Measurements from ENCODE around the gene COA3.

Gene COA3, protein sequence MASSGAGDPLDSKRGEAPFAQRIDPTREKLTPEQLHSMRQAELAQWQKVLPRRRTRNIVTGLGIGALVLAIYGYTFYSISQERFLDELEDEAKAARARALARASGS

DNA sequence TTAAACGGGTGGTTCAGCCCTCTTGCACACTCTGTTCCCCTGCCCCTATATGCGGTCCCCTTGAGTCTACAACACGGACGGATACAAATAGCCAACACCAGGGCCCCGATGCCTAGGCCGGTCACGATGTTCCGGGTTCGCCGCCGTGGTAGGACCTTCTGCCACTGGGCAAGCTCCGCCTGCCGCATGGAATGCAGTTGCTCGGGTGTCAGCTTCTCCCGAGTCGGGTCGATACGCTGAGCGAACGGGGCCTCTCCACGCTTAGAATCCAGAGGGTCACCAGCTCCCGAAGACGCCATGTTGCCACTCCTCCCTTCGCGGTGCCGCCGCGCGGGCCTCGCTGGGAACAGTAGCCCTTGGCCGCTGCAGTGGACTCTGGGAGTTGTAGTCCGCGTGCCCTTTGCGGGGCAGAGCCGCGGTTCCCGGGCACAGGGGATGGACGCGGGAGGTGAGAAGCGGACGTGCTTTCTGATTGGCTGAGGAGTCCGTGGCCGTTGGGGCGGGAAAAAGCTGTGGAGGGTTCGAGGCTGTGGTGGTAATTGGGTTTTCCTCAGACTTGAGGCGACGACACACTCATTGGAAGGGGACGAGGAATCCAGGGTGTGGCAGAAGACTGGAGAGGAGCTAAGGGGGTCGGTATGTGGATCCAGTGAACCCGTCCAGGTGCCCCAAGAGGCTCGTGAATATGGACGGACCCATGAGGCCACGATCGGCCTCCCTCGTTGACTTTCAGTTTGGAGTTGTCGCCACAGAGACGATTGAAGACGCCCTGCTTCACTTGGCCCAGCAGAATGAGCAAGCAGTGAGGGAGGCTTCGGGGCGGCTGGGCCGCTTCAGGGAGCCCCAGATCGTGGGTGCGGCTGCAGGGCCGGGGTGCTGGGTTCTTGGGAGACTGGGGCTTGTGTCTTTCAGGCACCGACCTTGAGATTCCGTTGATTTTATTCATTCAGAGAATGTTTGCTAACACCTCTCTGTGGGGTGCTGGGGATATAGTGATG is at the start of gene COA3, which contains the start of gene CNTD1:
Gene COA3 (minus strand): TSS at position 322 of the 998 bp plus-strand sequence. CDS start 23 bp downstream, at position 299.
Gene CNTD1 (plus strand): TSS at position 479 of the 998 bp plus-strand sequence. CDS start 207 bp downstream, at position 686.
- DNase-seq: peak; percentile 69

DNA sequence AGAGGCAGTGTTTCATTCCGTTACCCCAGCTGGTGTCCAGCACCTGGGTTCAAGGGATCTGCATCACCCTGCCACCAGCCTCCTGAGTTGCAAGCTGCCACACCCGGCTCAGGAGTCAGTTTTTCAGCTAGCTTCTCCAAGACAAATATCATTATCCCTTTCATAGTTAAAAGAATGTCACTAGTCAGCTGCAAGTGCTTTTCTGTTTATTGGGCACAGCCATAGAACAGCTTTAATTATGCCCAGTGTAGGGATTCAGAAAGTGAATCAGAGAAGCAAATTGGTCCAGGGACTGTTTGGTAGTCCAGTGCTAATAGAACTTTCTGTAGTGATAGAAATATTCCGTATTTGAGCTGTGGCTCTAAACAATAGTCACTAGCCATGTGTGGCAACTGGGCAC is 49.6 kb upstream of the COA3 start:
- DNase-seq: no peak

DNA sequence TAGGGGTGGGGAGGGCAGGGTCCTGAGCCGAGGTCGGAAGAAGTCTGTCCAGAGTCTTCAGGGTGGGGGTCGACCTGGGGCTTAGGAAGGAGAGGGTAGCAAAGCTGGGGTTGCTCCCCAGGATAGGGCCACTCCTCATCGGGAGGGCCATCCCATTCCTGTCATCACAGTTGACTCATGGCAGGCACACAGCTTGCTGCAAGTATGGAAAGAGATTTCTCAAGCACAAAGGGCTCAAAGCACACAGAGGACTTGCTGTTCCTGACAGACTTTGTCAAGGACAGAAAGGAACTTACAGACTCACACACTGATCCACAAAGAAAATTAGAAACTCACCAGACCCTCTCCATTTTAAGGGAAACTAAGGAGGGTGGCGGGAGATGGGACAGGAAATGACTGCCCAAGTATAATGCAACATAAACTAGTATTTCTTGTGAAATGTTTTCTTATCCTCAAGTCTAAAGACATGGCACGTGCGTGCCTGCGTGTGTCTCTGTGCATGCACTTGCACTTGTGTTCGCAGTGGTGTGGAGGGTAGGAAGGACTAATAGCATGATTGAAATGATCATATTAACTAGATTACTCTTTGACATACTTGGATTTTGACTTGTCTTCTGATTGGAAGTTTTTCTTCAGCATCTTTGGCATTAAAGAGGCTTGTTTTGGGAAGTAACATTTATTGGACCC is 48.2 kb upstream of the COA3 start:
- no peak for DNase-seq

DNA sequence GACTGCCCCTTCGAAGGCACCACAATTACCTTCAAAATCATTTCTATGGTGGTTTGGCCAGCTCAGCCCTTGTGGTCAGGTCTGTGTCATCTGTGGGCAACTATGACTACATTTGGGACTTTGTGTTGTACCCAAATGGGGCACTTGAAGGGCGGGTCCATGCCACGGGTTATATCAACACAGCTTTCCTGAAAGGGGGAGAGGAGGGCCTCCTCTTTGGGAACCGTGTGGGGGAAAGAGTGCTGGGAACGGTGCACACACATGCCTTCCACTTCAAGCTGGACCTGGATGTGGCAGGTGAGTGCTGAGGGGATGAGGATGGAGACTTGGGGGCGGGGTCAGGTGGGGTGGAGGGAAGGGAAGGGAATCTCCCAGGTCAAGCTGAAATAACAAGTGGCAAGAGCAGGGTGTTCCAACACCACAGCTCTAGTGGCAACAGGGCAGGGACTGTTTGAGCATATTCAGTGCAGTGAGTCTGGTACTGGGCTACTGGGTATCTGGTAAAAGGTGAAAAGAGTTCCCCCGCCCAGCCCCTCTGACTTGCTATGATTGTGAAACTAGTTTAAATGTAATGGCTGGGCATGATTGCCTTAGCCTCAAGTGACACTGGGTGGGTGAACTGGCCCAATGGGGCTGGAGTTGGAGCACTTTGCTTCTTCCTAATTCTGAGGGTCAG is 47.6 kb upstream of the COA3 start:
- DNase-seq: no peak

DNA sequence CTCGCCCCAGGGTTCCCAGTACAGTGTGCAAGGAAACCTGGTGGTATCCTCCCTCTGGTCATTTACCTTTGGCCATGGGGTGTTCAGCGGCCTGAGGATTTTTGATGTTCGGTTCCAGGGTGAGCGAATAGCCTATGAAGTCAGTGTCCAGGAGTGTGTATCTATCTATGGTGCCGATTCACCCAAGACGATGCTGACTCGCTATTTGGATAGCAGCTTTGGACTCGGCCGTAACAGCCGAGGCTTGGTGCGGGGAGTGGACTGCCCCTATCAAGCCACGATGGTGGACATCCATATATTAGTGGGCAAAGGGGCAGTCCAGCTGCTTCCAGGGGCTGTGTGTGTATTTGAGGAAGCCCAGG is 47.0 kb upstream of the COA3 start:
- no peak for DNase-seq

DNA sequence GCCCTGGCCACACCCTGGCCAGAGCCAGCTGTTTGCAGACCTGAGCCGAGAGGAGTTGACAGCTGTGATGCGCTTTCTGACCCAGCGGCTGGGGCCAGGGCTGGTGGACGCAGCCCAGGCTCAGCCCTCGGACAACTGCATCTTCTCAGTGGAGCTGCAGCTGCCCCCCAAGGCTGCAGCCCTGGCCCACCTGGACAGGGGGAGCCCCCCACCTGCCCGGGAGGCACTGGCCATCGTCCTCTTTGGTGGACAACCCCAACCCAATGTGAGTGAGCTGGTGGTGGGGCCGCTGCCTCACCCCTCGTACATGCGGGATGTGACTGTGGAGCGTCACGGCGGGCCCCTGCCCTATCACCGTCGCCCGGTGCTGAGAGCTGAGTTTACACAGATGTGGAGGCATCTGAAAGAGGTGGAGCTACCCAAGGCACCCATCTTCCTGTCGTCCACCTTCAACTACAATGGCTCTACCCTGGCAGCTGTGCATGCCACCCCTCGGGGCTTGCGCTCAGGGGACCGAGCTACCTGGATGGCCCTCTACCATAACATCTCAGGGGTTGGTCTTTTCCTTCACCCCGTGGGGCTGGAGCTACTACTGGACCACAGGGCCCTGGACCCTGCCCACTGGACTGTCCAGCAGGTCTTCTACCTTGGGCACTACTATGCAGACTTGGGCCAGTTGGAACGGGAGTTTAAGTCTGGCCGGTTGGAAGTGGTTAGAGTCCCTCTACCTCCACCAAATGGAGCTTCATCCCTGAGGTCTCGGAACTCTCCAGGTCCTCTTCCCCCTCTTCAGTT is 46.5 kb upstream of the COA3 start:
- no peak for DNase-seq

DNA sequence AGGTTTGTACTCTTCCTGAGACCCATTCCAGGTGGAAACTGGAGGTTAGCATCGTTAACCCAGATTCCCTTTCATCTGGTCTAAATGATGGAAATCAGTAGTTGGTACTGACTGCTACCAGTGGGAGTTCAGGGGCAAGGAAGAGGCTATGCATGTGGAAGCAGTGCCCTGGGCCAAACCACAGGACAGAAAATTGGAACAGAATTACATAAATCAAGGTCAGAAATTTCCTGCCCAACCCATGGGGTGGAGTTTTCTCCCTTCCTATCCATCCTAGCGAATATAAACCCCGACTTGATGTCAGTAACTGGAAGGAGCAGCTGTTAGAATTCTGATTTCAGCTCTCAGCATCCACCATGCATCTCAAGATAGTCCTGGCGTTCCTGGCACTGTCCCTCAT is 45.8 kb upstream of the COA3 start, which contains the start of gene AOC2:
Gene AOC2 (plus strand): TSS at position 310 of the 400 bp plus-strand sequence. CDS start 47 bp downstream, at position 357.
- DNase-seq: no peak

DNA sequence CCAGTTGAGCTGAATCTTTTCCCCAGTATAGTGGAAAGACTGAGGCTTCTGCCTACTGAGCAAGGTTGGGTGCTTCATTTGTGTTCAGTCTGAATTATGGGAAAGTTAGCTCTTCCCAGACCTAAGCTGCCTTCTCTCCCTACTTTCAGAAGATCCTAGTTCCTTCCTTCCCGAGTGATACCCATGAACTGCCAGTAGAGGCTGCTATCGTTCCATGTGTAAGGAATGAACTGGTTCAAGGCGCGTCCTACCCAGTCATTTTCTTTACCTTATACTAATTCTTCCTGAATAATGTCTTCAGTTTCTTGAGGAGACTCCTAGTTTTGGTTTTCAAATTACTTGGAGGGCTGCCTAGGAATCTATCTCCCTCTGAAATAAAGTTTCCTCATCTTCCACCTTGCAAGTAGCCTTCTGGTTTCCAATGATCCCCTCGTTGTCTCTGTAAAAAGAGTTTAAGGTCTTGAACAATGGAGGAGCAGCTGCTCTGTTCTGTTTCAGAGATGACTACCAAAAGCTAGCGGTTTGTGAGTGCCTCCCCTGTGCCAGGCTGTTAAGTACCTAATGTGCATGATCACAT is 44.9 kb upstream of the COA3 start:
- DNase-seq: no peak

DNA sequence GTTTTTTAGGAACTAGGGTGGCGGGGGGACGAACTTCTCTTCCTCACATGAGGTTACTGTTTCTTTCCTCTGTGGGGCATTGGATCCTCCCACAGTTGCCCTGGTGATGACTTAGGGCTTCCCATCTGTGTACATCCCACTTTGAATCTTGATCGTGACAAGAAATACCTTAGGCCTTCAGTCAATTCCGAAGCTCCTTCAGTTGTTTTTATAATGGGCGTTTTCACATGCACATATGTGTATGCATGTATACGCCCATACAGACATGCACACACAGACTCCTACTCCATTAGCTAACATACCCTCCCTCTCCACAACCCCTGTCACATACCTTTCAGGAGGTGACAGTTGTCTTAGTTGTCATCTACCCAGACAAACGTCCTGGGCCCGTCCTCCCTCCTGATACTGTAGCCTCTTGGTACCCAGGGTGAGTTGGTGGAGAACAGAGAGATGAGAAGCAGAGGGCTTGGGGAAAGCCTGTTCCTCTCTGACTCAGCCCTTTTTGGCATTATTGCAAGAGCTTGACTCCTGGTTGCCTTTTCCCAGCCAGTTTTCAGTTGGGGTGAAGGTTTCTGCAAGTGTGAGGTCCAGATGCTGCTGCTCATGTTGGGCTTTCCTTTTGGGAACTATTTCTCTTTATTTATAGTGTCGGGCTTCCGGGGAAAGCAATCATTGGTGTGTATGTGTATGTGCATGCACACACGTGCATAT is 43.6 kb upstream of the COA3 start:
- no peak for DNase-seq

DNA sequence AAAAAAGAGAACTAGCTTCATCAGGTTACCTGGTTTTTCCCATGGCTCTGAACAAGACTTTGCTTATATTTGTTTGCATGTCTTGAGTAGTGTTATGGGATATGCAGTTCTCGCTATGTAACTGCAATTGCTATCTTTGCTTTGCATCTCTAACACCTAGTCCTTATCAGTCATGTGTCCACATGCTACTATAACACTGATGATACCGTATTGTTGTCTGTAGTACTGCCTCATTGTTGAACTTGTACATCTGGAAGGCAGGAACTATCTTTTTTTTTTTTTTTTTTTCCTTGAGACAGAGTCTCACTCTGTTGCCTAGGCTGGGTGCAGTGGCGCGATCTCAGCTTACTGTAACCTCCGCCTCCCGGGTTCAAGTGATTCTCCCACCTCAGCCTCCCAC is 37.2 kb upstream of the COA3 start:
- DNase-seq: no peak

DNA sequence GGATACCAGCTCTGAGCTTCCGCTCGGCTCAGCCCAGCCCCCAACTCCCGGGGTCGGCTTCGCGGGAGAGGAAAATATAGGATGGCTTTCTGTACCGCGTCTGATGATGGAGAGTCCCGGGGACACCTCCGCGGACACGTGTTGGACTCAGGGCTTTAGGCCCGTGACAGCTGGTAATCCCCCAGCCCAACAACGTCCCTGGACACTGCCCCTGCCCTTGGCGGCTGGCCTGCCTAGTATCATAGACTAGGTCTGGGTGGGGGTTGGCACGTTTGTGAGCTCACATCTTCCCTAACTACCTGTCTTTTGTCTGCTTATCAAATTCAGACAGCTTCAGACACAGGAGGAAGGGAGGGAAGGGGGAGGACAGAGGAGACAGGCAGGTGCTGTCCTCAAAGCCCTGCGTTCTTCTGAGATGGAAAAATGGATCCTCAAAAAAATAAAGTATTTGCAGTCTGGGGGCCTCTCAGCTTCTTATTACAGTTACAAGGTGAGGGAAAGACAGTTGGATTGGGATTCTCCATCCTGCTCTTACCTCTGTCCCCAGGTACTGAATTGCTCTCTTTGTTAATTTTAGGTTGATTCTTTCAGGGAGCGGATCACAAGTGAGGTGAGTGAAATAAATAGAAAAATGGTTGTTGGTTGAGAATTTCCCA is 35.4 kb upstream of the COA3 start:
- no peak for DNase-seq

DNA sequence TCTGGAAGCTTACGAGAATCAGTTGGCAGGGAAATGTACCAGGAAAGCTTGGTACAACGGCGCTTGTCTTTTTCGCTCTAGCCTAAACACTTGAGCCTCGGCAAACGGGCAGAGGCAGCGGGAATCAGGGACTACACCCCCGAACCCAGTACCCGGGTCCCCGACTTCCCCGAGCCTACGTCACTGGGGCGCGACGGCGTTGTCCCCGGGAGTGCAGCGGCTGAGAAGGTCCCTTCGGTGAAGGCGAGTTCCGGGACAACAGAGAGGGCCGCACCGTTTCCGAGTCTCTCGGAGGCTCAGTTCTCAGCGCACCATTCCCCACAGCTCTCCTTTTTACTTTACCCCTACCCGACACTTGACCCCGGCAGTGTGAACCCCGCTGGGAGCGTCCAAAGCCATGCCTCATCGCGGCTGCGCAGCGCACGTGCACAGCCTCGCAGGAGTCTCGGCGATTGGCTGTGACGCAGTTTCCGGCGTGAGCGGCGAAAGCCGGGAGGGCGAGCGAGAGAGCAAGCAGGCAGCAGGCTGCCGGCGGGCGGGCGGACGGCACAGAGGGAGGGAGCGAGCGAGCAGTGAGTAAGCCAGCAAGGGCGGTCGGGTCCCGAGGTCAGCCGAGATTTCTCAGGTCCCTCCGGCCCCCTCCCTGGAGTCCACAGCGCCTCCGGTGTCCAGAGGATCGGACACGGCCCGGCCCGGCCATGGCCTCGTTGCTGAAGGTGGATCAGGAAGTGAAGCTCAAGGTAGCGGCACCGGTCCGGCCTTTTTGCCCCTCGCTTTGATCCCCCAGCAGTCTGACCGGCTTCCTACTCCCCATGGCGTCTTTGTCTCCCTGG is 34.6 kb upstream of the COA3 start, which contains the start of gene PSME3:
Gene PSME3 (plus strand): TSS at position 464 of the 833 bp plus-strand sequence. CDS start 235 bp downstream, at position 699.
- DNase-seq: peak; percentile 94

DNA sequence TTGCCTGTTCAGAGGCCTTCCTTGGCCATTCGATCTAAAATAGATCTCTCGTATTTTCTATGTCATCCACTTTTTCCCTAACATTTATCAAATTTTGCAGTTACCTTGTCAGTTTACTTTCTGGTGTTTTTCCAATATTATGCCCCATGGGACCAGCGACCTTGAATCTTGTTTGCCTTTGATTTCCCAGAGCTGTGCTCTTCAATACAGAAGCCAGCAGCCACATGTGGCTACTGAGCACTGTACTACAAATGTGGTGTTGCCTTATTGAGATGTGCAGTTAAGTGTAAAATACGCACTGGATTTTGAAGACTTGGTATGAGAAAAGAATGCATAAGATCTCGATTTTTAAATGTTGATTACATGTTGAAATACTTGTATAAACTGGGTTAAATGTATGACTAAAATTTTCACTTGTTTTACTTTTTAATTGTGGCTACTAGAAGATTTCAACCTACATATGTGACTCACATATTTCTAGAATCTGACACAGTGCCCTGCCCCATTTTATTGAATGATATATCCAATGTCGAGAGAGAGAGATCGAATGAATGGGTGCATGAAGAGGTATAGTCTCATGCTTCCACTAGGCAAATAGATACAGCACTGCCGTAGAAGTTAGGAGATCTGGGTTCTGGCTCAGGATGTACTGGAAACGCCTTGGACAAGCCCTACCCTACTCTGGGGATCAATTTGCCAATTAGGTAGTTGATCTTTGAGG is 33.9 kb upstream of the COA3 start:
- peak; percentile 69 for DNase-seq

DNA sequence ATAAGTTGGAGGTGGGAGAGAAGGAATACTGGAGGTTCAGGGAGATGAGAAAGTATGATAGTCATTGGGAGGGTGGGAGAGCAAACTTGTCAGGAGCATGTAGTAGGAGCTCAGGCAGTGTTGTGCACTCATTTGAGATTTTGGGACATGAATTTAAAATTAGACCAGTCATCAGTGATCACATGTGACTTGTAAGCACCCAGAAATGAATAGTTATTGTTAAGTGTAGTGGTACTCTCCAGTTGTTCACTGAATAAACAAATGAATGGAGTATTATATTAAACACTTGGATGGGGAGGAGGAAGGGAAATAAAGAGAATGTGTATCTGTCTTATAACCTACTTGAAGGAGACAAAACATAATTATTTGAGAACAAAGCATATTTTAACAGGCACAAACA is 32.5 kb upstream of the COA3 start:
- DNase-seq: no peak

DNA sequence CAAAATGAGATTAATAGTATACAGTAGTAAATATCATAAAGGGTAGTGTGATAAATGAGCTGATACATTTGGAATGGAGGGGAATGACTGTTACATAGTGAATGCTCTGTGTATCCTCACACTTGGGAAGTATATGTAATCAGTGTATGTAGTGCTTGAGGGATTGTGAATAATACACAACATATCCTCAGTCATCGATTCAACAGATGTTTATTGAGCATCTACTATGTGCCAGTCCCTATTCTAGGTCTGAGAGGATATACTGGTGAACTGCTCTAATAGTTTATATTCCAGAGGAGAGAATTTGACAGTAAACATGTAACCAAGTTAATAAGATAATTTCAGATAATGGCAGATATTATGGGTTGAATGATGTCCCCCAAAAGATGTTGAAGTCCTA is 29.0 kb upstream of the COA3 start:
- no peak for DNase-seq

DNA sequence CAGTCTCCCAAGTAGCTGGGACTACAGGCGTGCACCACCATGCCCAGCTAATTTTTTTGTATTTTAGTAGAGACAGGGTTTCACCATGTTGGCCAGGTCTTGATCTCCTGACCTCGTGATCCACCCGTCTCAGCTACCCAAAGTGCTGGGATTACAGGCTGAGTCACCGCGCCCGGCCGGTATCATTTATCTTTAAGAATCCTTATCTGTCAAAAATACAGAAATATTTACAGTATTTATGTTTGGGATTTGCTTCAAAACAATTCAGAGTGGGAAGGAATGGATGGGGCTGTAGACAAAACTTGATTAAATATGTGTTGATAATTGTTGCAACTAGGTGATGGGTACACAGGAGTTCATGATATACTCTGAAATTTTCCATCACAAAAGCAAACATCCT is 22.7 kb upstream of the COA3 start:
- no peak for DNase-seq

DNA sequence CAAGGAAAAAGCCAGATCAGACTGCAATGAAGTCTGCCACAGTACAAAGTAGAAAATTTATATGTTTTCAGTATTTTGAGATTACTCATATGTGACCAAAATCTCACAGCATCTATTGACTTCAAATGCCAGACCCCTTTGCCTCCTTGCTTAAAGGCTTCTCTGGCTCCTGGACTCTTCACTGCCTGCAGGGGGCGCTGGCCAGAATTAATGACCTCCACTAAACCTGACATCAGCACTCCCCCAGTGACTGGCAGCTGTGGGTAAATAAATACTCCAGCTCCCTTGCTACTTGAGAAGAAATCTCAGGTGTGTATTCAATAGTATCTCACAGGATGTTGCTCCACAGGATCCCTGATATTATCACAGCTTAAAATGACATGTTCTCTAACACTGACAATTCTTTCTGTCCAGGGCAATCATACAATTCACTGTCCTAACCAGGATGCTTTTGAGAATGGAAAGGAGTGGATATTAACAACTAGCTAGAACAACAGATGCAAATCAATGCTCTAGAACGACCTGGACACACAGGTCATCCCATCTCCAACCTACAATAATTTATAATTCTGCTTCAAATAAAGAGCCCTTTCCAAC is 21.5 kb upstream of the COA3 start:
- peak; percentile 31 for DNase-seq

DNA sequence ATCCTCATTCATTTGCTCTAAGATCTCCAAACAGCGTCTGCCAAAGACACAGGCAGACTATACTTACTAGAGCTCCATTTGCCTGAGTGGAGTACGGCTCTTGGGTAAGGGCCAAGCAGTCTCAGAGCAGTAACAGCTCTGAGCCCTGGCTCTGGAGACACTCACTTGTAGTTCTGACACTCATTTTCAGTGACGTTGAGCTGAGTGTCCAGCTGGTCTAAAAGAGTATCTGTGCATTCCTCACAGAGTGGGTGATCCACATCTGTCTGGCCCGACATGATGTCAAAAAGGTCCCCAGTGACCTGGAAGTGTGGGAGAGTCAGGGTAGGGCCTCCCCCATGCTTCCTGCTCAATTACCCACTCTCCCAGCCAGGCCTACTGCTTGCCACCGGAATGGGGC is 19.9 kb upstream of the COA3 start:
- DNase-seq: no peak
